Mesenteric fat pad (tissue), 1 donor: Measurements from ENCODE around the gene NXN. TPM values are rescaled to one million over a fixed set of nuclear protein-coding genes. Genes with fewer than 3 reads are reported as not detected.
"Not testable (repeated sequence)": the region's sequence is repeated elsewhere in the genome, so short reads cannot be mapped to it uniquely, and the experiment has no call there.

Source experiments
- DNase-seq: peaks from one replicate; pipeline ENCODE4 v3.0.0-alpha.2; 2020; ENCODE audit warnings: low spot score
- total RNA-seq: library from RNA; stranded (reverse); fragmentation: NEBNext Ultra II Directional; extraction: Animal tissue kit (Norgen Biotek cat#: 25700); gene quantifications from one replicate; pipeline ENCODE4 v1.2.1, GENCODE V29; 2021
- donor health status: DM: yes; HTN: yes; CAD: no.

The NXN gene
- total RNA-seq, 1 donor from 2014 or later = 20.7 TPM

DNA sequence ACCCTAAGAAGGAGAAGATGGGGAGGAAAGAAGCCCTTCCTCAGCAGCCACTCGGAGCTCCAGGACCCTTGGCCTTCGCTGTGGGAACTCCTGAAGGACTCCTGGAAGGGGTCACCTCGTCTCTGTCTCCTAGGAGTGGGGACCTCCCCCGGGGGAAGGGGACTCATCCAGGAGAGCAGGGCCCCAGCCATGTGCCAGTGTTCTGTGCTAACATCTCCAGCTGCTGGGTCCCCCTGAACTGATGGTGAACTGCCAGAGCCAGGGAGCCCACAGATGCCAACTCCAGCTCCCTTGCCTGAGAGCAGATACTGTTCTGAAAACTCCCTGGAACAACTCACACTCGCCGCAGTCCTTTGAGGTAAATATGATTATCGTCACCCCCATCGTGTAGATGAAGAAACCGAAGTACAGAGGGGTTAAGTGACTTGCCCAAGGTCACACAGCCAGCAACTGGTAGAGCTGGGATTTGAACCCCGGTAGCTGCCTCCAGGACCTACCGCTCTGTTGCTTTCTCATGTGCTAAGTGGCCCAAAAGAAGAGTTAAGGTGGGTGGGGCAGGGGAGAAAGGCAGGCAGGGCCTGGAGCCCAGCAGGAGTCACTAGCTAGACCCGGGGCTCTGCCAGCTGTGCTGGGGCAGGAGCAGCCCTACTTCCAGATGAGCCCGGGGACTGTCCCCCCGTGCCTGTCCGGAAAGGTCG is 27.9 kb upstream of the NXN start:
- DNase-seq = no peak

DNA sequence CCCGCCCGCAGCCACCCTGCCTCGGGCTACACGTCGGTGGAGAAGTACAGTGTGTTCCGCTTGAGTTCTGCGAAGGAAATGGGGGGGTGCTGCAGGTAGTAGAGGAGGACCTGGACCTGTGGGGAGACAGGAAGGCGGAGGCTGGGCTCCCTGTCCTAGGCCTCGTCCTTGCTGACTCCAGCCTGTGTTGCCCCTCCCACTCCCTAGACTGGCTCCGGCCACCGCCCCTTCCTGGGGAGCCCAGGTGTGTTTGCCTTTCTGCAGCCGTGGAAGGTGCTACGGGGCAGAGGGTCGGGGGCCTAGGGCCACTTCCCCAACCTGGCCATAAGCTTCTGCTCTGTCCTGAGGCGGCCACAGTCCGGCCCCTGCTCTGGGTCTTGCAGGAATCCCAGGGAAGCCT is 26.5 kb upstream of the NXN start:
- DNase-seq = no peak

DNA sequence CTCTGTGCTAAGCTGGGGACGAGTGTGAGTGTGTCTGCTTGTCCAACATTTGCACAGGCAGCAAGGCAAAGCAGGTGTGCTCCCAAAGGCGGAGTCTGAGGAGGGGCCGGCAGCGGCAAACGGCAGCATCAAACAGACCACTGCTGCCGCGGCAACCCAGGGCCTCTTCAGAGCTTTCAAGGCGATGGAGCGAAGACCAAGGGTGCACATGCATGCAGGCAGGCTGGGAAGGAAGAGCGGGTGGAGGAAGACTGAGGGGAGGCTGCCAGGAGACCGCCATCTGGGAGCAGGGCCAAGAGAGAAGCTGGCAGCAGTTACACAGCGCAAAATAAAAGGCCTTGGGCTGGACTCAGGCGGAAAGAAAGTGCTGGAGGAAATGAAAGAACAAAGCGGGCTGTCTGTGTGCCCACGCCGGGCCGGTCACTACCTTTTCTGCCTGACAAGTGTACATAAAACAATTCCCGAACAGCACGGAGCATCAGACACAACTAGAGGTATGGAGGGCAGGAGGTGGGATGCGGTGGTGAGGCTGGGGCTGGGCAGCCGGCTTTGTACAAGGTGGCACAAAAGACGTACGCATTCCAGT is 25.9 kb upstream of the NXN start:
- DNase-seq = no peak

DNA sequence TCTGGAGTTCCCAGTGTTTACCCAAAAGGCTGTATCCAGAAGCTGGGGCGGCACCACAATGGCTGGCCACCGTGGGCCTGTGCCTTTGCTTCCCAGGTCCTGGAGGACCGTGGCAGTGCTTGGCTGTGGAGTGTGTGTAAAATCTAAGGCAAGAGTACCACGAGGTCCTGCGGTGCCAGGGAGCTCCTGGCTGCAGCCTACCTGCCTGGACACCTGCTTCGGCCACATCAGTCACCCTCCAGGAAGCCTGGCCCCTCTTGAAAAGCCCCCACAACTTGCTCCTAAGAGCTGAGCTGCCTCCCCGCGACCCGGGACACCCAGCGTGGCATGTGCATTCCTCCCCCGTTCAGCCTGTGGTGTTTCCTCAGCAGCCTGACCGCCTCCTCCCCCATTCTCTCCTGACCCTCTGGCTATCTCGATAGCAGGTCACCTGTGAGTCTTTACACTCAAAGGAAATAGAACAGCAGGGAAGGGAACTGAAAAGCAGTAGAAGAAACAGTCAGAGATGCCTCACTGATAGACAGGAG is 25.3 kb upstream of the NXN start:
- DNase-seq = no peak

DNA sequence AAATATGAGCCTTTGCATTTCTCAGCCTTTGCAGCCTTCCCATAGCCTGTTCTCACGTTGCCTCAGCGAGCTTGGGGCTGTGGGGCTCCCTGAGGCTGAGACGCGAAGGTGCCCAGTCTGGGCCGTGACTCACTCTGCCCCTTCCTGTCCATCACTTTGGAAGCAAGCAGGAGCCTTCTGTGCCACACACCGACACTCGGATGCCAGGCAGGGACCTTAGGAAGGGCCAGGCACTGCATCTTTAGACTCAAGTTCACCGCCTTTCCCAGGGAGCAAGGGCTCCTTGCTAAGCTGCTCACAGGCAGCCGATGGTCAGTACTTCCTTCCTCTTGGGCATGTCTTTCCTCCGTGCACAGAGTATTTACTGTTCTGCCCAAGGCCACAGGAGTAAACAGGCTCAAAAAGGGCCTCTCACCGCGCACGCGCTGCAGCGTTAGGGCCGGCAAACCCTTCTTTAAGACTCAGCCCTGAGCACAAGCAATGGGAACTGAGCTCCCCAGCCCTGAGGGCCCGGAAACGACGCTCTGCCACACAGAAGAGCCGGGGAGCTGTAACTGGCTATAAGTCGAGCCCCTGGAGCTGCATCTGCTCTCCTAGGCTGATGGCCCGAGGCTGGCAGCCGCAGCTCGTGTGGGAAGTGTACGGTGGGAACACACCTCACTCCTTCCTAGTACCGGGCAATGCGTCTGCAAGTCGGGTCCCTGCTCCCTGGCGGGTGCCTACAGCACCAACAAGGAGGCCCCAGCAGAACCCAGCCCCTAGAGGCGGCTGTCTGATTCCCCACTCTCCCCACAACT is 24.6 kb upstream of the NXN start:
- DNase-seq = no peak

DNA sequence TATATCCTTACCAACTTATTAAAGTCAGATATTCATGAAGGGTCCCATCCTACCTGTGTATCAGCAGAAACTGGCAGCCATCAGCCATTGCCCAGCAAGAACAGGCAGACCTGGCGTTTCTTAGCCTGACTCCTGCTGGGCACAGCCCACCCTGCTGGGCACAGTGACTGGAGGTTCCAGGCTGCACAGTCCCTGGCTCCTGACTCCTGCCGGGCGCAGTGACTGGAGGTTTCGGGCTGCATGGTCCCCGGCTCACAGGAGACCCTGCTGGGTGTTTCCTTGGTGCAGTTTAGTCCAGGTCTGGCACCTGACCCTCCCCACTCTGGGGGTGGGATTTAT is 24.0 kb upstream of the NXN start:
- DNase-seq = no peak

DNA sequence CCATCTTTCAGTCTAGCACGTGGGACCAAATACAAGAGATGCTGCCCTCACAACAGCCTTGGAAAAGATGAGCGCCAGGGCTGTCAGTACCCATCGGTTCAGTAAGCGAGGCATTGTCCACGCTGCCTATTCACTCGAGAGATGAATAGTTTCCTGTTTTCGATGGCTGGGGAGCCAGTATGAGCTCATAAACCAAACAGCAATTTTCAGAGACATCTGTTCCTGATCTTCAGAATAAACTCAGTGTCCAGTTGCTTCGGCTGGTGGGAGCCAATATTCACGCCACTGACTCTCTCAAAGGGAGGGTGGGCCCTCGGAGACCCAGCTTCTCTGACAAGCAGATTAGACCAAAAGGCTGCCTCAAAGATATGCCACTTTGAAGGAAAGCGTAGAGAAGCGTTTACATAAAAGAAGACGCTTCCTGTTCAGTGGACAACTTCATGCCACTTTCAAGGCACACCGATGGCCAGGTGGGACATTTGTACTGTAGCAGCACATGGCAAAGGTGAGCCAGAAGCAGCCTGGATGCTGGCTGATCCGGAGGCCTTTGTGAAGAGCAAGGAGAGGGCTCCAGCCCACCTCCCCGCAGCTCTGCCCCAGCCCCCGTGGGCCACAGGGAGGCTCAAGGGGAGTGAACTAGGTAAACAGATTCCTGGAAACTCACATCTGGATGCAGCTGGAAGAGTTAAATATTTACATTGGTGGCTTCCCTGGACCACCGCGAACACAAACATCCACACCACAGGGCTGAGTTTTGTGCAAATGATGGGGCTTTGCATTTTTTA is 23.4 kb upstream of the NXN start:
- no peak for DNase-seq

DNA sequence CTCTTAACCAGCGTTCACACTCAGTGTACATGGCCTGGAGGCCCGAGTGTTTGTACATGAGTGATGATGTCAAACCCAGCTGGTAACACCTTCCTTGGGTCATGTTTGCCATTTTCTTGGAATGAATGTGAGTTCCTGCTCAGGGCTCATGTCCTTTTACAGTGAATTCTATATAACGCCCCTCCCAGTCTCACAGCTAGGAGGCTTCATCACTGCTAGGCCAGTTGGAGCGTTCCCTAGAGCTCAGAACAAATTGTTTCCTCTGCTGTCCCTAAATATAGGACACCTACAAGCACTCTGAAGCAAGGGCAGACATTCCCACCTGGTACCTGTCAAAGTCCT is 22.8 kb upstream of the NXN start:
- DNase-seq = no peak

DNA sequence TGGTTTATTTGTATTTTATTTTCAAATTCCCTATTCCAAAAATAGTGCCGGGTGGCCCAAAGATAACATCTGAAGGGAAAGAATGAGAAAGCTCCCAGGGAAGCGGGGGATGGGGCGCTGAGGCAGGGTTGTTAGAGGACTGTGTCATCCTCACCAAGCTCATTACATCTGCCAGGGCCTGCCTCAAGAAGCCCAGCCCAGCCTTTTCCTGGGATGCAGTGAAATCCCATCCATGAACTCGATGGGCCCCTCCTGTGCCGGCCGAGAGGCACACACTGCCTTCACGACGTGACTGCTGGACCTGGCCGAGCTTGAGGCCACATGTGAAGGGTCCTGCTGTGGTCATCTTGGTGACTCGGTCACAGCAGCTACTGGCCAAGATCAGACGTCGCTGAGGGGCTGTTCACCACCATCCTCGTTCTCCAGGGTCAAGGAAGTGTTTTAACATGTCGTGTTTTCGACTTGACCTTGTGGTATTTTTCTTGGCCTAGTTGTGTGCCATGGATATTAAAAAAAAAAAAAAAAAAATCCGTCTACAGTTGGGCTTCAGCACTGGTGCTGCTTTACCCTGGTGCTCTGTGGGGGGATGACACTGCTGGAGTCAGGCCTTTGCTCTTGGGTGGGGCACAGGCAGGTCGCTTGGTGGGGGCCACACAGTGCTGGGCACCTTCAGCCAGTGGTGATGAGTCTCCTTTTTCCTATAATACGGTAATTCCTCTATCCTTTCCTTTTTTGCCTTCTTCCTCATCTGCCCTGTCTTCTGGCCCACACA is 22.2 kb upstream of the NXN start:
- DNase-seq = no peak

DNA sequence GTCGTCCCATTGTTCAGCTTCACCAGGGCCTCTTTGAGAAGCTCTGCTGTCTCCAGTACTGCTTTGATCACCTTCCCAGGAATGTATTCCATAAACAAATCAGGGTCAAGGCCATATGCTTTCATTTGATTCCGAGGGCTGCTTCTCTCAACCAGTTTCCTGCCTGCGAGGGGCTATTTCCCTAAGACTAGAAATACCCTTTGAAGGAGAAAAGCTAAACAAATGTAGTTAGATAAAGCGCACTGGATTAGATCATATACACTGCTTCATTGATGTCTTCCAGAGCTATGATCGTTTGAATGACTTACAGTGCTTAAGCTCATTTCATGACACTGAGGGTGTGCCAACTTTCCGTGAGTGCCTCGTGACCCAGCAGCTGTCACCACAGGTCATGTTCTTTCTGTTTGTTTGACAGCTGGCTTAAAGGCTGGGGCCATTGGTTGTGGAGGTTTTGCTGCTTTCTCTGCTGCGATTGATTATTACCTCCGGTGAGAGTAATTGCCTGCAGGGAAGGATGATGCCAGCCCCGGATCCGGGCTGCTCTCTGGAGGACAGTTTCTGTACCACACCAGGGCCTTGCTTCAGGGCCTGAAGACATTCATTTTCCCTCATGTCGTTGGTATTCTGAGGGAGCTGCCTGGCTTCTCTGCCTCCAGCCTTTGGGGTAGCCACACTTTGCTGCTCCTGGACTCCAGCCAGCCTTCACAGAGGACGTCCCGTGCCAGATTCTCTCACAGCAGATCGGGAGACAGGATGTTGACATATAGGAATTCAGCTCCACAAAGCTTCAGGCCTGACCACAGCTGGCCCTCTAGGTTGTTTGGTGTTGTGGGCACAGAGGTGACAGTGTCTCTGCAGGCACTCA is 21.3 kb upstream of the NXN start:
- DNase-seq = no peak

DNA sequence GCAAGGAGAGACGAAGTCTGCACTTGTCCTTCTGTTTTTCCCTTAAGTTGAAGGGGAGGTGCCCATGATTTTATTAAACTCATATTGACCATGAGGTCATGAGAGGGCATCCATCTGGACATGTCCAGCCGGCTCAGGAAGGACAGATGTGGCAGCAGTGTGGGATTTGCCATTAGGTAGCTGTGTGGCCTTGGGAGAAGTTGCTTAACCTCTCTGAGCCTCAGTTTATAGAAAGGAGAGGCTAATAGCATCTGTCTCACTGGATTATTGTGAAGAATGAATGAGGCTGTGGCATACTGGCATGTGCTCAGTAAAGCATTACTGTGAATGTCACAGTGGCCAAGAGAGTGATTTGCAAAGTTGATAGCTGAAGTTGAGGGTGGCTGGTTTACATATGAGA is 18.5 kb upstream of the NXN start:
- DNase-seq = no peak

DNA sequence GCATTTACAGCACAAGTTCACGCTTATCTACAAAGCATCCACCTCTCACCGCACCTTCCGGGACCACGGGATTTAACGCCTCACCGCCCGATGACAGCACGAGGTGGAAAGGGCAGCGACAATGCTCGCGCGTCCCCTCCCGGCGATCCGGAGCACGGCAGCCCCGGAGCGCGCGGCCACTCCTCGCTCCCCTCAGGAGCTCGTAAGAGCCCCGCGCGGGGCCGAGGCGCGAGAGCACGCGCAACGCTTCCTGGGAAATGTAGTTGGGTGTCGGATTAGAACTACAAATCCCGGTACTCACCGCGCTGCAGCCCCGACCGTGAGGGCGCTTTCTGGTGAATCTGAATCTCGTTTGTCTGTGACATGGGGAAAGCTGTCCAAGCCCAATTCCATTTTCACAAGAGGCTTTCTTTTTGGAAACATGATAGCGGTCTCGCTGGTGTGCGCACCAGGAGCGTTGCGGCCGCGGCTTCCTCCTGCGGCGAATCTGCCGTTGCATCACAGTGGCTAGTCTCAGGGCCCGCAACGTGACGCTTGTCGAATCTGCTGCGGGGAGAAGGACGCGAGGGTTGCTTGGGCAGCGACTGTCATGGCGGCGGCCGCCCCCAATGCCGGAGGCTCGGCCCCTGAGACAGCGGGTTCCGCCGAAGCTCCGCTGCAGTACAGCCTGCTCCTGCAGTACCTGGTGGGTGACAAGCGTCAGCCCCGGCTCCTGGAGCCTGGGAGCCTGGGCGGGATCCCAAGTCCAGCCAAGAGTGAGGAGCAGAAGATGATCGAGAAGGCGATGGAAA is 17.2 kb upstream of the NXN start, which contains the start of gene TIMM22:
Gene TIMM22, plus strand, starts transcription at position 576 of the 791 bp plus-strand sequence. Its CDS starts 14 bp downstream, at position 590.
- peak; percentile 97 for DNase-seq

DNA sequence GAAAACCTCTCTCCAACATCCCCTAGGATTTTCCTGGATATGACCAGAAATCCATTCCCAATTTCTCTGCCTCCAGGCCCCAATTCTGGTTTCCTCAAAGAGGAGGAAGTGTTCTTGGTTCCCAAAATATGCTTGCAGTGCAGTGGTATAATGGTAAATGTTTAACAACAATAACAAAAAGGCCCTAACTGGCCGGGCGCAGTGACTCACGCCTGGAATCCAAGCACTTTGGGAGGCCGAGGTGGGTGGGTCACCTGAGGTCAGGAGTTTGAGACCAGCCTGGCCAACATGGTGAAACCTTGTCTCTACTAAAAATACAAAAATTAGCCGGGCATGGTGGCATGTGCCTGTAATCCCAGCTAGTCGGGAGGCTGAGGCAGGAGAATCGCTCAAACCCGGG is 15.7 kb upstream of the NXN start:
- DNase-seq = not testable (repeated sequence)

DNA sequence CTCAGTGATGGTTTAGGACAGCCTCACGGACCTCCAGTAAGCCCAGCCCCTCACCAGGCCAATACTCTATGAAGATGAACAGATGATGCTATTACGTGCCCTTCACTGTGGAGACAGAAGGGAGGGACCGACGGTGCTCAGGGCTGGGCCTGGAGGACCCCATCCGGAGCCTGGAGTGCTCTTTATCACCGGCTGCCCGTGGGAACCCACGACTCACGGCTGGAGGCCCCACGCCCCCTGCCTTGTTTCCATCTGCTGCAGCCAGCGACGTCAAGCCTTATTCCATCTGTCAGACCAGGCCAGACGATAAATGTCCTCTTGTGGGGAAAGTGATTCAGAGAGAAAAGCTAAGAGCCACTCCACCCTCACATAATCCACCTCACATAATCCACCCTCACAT is 13.4 kb upstream of the NXN start:
- DNase-seq = no peak

DNA sequence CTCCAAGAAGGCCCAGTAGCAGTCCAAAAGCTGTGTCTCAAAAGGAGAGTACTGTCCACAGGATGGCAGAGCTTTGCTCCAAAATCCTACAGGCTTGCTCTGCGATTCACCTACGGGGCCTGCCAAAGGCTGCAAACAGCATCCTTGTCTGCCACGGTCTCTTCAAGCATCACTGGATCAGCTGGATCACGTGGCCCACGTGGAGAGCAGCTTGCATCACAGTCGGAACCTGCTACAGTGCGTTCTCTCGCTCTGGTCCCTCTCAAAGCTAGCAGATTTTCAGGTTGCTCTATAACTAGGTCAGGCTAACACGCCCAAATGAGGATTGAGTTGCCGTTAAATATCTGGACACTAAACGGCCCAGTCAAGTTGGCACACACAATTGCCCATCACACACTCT is 9.0 kb upstream of the NXN start:
- DNase-seq = no peak

DNA sequence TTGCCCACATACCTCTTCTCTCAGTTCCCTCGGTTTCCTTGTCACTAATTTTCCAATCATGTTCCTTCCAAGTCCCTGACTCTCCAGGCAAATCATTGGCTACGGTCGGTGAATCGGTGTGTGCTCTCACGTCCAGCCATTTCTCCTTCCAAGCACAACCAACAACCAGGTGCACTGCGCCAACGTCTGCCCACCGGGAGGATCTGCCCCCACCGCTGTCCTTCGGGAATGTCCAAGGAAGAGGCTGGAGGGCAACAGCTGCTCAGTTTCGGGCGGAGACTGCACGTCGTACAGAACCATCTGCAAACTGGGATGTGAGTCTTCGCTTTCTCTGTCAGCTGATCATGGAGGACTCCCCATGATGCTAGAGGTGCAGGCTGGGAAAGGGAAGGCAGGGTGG is 8.4 kb upstream of the NXN start:
- DNase-seq = no peak

DNA sequence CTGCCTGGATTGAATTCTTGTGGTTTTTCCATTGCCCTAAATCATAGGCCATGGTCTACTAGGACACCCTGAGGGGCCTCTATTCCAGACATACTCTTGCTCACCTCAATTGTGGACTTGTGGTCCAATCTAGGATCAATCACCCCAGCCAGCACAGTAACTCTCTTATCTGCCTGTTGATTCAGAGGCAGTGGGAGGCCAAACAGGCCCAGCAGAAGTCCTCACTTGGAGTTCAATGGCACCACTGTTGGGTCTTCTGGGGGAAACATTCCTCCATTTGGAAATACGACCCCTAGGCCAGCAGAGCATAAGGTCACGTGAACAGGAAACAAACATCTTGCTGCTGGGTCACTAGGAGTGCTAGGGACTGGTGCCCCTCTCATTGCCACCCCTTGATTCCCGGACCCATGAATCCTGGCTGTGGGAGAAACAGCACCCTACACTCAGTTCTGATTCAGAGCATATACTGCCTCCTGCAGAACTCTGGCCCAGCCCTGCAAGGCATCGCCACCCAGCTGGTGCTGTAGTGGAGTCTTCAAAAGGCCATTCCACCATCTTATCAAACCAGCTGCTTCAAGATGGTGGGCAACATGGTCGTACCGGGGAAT is 6.8 kb upstream of the NXN start:
- no peak for DNase-seq

DNA sequence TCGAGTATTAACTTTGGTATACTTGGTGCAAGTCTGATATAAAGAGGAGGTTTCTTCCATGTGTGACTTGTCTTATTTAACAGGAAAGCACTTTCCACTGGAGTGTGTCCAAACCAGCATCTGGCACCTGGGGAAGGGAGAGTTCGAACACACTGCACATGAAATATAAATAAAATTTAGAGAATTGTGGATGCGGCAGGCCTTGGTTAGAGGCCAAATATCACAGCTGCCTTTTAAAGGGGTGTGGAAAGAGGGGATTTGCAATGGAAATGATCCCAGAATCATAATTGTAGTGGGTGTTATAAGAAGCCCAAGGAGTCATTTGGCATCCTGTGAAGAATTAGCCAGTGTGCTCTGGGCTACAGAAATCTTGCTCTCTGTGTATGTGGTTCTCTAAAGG is 4.3 kb upstream of the NXN start:
- DNase-seq = no peak

DNA sequence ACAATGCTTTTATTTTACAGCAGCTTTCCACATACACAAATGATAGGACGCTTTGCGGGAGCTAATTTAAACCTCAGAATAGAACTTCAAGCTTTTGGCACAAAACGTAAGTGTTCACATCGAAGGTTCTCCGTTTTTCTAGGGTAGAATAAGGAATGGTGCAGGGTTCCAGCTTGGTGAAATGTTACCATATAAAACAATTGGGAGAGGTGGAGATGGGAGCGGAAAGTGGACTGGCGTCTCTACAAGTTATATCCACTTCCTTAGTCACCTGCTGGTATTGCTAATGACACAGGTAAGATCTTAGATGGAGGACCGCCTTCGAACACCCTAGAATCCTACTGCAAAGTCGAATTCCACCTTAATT is 1.7 kb upstream of the NXN start:
- DNase-seq = no peak
